Choroid plexus epithelial cell (primary cell): ENCODE results near the gene HOXA3.

Experiments
- DNase-seq: peaks from one replicate; pipeline ENCODE4 v3.0.0-alpha.2; 2010; ENCODE audit warnings: low read depth
- H3K4me3 ChIP-seq: 2 replicates; pipeline ENCODE4 v1.5.1; 2011; ENCODE audit warnings: low read depth, mild to moderate bottlenecking, control low read depth, low read length, moderate library complexity
- CTCF ChIP-seq: conservative IDR thresholded peaks from 2 replicates; pipeline ENCODE4 v1.5.1; 2011; ENCODE audit warnings: low read depth, mild to moderate bottlenecking, control low read depth, inconsistent platforms, low read length, moderate library complexity

The HOXA3 gene

DNA sequence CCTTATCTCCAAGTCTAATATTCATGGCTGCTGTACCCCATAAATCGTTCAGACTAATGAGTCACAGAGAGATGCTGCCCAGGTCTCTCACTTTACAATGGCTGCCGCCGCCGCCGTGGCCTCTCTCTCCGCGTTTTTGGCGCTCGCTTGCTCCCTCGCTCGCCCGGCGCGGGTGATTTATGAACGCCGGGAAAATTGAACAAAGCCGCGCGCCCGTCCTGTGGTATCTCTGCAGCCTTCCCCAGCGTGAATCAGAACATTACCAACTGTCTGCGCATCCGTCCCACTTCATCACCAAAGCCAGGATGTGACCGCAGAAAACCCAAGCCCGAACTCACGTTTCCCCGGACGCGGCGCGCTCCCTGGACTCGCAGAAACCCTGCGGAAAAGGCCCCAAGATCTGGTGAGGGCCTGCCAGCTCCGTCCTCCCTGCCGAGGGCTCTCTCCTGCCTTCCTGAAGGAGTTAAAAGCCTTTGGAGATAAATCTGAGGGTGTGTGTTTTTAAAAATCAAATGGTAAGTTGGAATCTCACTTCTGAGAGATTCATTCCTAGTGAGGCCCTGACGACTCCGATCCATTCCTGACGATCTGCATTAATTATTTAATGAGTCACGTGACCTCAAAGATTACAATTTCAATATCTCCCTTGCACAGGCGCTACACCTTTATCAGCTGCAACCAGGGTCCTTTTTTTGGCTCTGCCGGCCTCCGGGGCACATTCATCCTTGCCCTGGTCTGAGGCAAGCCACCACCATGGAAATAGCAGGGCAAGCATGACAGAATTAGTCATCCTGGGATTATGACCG, 28.1 kb downstream of the HOXA3 start:
- TF ChIP-seq CTCF: no peak
- H3K4me3 ChIP-seq: no peak overlapping the region
- DNase-seq: no peak

DNA sequence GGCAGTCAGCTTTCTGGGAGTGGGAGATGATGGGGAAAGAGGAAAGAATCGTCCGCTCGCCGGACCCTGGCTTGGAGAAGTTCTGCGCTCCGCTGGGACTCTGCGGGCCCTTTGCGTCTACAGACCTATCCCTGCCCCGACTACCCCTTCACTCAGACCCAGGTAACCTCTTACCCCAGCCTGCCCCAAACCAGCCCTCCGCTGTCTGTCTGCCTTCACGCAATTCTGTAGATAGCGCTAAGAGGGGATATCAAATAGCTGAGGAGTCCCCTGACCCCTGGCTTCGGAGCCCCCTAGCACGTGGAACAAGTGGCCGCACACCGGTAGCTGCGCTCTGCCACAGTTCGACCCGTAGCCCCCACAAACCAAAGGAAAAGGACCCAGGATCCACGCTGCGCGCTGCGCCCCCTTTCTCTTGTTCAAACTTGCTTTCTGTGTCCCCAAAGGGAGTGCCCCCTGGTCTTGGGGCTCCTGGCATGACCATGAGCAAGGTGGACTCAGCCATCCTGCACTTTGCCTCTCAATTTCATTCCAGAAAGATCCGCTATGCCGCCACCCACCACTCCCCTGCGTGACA, 28.8 kb downstream of the HOXA3 start:
- no peak overlapping the region for H3K4me3 ChIP-seq
- no peak for TF ChIP-seq CTCF
- DNase-seq: no peak

GRCh38 chr7:27123007-27123476, 29.3 kb downstream of the HOXA3 start:
- H3K4me3 ChIP-seq: no peak overlapping the region
- no peak for TF ChIP-seq CTCF
- no peak for DNase-seq

DNA sequence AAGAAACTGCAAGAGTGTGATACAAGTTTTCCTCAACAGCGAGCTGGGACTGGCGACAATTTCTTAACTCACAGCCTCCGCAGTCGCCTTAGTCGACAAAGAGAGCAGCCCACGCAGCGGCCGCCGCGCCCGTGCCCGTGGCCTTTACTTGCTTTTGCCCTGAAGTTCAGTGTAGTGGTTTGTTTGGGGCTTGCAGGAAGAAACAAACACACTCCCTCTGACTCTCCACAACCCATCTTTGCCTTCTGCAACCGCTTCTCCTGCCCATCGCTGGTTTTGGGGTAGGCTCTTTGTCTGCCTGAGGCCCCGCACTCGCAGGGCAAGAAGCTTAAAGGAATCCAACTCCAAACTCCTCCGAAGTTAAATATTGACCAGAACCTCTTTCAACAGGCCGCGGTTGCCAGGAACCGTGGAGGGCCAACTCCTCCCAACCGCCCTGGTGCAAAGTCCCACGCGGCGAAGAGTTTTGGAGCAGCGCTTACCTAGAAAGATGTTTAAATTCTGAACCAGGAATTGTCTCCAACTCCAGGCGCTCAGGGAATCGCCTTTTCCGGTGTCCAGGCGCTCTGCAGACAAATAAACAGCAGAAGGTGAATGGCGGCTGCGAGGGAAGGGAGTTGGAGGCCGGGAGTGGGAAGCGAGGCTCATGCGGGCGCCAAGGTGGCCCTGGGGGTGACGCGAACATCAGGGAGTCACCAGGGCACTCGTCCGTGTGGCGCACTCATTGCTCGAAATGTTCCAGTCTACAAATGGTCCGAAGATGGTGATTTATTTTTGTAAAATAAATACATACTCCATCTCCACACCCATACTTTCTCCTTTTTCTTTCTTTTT, 30.1 kb downstream of the HOXA3 start:
- DNase-seq: no peak
- no peak for TF ChIP-seq CTCF
- H3K4me3 ChIP-seq: no peak overlapping the region

DNA sequence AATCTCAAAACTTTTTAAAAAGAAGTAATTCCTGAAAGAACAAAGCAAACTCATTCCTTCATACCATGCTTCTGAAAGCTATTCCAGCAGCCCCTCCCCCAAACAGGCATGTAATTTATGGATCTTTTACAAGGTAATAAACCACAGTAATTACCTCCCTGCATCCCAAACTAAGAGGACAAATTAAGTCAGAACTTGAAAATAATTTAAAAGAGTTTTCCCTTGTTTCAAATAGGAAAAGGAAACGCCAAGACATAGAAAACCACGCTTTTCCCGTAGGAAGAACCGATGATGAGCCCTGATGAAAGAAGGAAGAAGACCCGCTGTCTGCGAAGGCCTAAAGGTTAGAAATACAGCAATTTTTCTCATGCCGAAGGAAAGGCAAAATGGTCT, 30.7 kb downstream of the HOXA3 start:
- no peak for DNase-seq
- no peak for TF ChIP-seq CTCF
- H3K4me3 ChIP-seq: no peak overlapping the region

- DNase-seq: no peak
- no peak for TF ChIP-seq CTCF
- H3K4me3 ChIP-seq: no peak overlapping the region
These were observed 32.9 kb downstream of the HOXA3 start for GRCh38 chr7:27119412-27119911.
